D721Med (cell line): Measurements from ENCODE around the gene TMEM39B.
"Not testable (repeated sequence)": the region's sequence is repeated elsewhere in the genome, so short reads cannot be mapped to it uniquely, and the experiment has no call there.

Experiments
- DNase-seq: peaks from one replicate; pipeline ENCODE4 v3.0.0; 2011; ENCODE audit warnings: low spot score; ENCODE audit not compliant: insufficient read length
- FAIRE-seq: peaks from 2 replicates; lab custom pipeline; 2011; peaks lifted over from hg19 to GRCh38; lab: Jason Lieb, UNC
- TF ChIP-seq, protein P1 (sequence below): IDR thresholded peaks from 2 replicates; pipeline ENCODE4 v1.5.1; 2012; ENCODE audit warnings: mild to moderate bottlenecking, control low read depth; ENCODE audit not compliant: insufficient read depth; ENCODE audit errors: missing control alignments

Gene TMEM39B

DNA sequence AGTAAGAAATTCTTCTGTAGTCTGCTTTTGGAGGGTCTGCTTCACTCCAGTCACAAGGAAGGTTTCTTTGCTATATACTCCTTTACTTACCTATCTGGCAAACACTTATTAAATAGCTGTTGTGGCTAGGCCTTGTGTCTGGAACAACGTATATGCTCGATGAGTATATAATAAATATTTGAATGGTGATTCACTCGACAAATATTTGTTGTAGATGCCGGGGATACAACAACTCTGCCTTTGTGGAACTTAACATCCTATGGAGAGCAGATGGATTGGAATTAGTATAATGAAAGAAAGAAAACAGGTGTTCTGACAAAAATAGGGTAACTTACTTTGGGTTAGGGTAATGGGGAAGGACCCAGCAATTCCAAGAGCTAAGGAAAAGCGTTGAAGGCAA is 66.2 kb downstream of the TMEM39B start:
- DNase-seq: no peak
- no peak for FAIRE-seq
- TF ChIP-seq, protein P1, sequence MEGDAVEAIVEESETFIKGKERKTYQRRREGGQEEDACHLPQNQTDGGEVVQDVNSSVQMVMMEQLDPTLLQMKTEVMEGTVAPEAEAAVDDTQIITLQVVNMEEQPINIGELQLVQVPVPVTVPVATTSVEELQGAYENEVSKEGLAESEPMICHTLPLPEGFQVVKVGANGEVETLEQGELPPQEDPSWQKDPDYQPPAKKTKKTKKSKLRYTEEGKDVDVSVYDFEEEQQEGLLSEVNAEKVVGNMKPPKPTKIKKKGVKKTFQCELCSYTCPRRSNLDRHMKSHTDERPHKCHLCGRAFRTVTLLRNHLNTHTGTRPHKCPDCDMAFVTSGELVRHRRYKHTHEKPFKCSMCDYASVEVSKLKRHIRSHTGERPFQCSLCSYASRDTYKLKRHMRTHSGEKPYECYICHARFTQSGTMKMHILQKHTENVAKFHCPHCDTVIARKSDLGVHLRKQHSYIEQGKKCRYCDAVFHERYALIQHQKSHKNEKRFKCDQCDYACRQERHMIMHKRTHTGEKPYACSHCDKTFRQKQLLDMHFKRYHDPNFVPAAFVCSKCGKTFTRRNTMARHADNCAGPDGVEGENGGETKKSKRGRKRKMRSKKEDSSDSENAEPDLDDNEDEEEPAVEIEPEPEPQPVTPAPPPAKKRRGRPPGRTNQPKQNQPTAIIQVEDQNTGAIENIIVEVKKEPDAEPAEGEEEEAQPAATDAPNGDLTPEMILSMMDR: no peak

DNA sequence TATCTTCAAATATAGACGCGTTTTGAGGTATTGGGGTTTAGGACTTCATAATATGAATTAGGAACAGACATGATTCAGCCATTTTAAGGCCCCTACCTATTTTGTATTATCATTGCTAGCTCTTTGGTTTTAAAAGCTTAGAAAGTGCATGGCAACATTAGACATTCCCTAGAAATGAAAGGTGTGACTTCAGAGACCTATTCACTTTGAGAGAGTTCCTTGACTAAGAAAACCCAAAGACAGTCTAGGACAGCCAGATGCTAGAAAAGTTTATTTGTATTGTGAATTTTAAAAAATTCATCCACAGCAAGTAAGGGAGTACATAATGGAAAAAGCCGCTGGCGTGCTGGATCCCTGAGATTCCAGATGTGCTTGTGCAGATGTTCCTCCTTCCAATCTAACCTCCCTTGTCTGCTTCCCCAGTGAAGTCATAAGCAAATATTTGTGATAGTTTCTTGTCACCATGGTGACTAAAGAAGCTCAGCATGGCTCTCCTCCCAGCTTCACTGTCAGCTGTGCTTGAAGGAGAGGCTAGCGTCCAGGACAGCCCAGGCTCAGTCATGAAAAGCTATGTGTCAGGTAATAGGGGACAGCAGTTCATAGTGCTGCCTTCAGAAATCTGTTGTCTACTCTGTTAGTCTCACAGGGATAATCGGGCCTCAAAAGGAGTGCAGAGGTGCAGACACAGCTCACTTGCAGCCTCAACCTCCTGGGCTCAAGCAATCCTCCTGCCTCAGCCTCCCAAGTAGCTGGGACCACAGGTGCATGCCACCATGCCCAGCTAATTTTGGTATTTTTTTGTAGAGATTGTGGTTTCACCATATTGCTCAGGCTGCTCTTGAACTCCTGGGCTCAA is 69.9 kb downstream of the TMEM39B start:
- DNase-seq: no peak
- FAIRE-seq: no peak
- TF ChIP-seq, protein P1: no peak

DNA sequence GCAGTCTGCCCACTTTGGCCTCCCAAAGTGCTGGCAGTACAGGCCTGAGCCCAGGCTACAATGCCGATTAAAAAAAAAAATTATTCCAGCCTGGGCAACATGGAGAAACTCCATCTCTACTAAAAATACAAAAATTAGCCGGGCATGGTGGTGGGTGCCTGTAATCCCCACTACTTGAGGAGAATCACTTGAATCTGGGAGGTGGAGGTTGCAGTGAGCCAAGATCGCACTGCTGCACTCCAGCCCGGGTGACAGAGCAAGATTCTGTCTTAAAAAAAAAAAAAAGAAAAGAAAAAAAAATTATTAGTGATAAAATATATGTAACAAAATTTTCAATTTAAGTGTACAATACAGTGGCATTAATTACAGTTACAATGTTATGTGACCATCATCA is 70.6 kb downstream of the TMEM39B start:
- FAIRE-seq, DNase-seq: not testable (repeated sequence)

DNA sequence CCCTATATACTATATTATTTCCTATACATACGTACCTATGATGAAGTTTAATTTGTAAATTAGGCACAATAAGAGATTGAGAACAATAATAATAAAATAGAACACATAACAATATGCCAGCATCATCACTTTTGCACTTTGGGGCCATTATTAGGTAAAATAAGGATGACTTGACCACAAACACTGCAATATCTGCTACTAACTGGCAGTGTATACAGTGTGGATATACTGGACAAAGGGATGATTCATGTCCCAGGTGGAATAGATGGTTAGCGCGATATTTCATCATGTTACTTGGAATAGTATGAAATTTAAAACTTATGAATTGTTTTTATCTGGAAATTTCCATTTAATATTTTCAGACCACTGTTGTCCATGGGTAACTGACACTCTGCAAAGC is 71.3 kb downstream of the TMEM39B start:
- TF ChIP-seq, protein P1: no peak
- FAIRE-seq (no peak), DNase-seq (no peak)

DNA sequence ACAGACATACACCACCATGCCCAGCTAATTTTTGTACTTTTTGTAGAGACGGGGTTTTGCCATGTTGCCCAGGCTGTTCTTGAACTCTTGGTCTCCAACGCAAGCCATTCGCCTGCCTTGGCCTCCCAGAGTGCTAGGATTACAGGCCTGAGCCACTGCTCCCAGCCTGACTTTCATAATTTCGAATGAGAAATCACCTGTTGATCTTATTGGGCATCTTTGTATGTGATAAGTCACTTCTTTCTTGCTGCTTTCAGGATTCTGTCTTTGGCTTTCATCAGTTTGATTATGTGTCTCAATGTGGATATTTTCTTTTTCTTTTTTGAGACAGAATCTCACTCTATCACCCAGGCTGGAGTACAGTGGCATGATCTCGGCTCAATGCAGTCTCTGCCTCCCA is 75.1 kb downstream of the TMEM39B start:
- not testable (repeated sequence) for FAIRE-seq, DNase-seq

DNA sequence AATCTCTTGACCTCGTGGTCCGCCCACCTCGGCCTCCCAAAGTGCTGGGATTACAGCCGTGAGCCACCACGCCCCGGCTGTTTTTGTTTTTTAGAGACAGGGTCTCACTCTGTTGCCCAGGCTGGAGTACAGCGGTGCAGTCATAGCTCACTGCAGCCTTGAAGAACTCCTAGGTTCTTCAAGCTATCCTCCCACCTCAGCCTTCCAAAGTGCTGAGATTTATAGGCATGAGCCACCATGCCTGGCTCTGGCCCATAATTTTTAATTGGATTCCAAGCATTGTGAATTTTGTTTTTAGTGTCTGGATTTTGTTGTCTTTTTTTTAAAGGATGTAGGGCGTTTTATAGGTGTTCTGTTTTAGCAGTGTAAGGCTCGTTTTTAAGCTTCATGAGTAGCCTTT is 78.1 kb downstream of the TMEM39B start:
- TF ChIP-seq, protein P1: no peak
- peak; percentile 61 for FAIRE-seq
- no peak for DNase-seq

DNA sequence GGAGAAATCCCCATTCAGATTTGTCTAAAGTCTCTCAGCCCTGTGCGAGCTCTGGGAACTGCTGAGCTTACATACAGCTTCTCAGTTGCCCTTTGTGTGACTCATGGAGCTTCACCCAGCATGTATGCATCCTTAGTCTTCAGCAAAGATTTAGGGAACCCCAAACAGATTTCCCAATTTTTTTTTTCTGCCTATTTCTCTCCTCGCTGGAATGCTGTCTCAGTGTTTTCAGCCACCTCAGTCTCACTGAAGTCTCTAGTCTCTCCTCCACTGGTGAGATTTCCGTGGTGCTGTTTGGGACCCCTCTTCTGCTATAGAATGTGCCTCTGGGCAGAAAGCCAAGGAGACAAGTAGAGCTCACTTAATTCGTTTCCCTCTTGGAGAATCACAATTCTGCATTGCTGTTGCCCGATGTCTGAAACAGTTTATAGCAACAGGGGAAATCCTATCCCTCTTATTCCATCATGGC is 78.6 kb downstream of the TMEM39B start:
- DNase-seq (peak; percentile 31), FAIRE-seq (no peak)
- TF ChIP-seq, protein P1: no peak
